ENCODE measurements around the gene HLCS.

HLCS gene

GRCh38 chr21:36936361-36937135 lies 29.9 kb downstream of the HLCS start:
- Histone ChIP-seq H3K4me3 (ENCODE audit: low read length, poor library complexity, severe bottlenecking) (no peak overlapping the region), H3K9ac (ENCODE audit: low read depth, low read length, poor library complexity, severe bottlenecking) (no peak overlapping the region), H3K9me2 (replicated peaks; ENCODE audit: low read depth, low read length) (no peaks in the 10 kb centered on the region), H3K4me1 (ENCODE audit: insufficient read depth, low read length, poor library complexity, severe bottlenecking) (no peaks in the 10 kb centered on the region), H3K9me3 (ENCODE audit: insufficient read depth, low read depth, low read length) (no peaks in the 10 kb centered on the region), H3K27me3 (ENCODE audit: insufficient read depth, low read length, poor library complexity, severe bottlenecking) (no peaks in the 10 kb centered on the region), H2AFZ (ENCODE audit: low read length) (no peak overlapping the region), H3F3A (ENCODE audit: low read depth) (no peaks in the 10 kb centered on the region), H3K4me2 (ENCODE audit: low read depth, low read length, poor library complexity, severe bottlenecking) (no peak overlapping the region), H4K20me1 (ENCODE audit: insufficient read depth, low read length, poor library complexity, severe bottlenecking) (no peaks in the 10 kb centered on the region), H3K79me2 (ENCODE audit: insufficient read depth, low read length) (no peaks in the 10 kb centered on the region), H3K36me3 (ENCODE audit: insufficient read depth, low read length) (peaks cover 17% of the 10 kb centered on the region; the same call in 1 of the 2 replicates)
- no peak for TF ChIP-seq CTCF (conservative IDR thresholded peaks at IDR 0.05; ENCODE audit: low read length)
- TF ChIP-seq EZH2phosphoT487 (IDR thresholded peaks at IDR 0.05; ENCODE audit: borderline replicate concordance), result no peak

- H3K27me3 ChIP-seq (ENCODE audit: insufficient read depth, low read length, poor library complexity, severe bottlenecking), result no peaks in the 10 kb centered on the region
- H3K9me2 ChIP-seq (replicated peaks; ENCODE audit: low read depth, low read length), result no peaks in the 10 kb centered on the region
- no peaks in the 10 kb centered on the region for H4K20me1 ChIP-seq (ENCODE audit: insufficient read depth, low read length, poor library complexity, severe bottlenecking)
- no peak overlapping the region for H3K4me2 ChIP-seq (ENCODE audit: low read depth, low read length, poor library complexity, severe bottlenecking)
- H3K9ac ChIP-seq (ENCODE audit: low read depth, low read length, poor library complexity, severe bottlenecking), result no peak overlapping the region
- H3K36me3 ChIP-seq (ENCODE audit: insufficient read depth, low read length), result peaks cover 17% of the 10 kb centered on the region; the same call in 1 of the 2 replicates
- H3K79me2 ChIP-seq (ENCODE audit: insufficient read depth, low read length), result no peaks in the 10 kb centered on the region
- H3K9me3 ChIP-seq (ENCODE audit: insufficient read depth, low read depth, low read length), result no peaks in the 10 kb centered on the region
- no peak for TF ChIP-seq EZH2phosphoT487 (IDR thresholded peaks at IDR 0.05; ENCODE audit: borderline replicate concordance)
- TF ChIP-seq CTCF (conservative IDR thresholded peaks at IDR 0.05; ENCODE audit: low read length), result no peak
- no peak overlapping the region for H2AFZ ChIP-seq (ENCODE audit: low read length)
- no peak overlapping the region for H3K4me3 ChIP-seq (ENCODE audit: low read length, poor library complexity, severe bottlenecking)
- no peaks in the 10 kb centered on the region for H3F3A ChIP-seq (ENCODE audit: low read depth)
- H3K4me1 ChIP-seq (ENCODE audit: insufficient read depth, low read length, poor library complexity, severe bottlenecking), result no peaks in the 10 kb centered on the region
Observed at GRCh38 chr21:36934864-36935420, 31.5 kb downstream of the HLCS start.

- Histone ChIP-seq H3K4me3 (ENCODE audit: low read length, poor library complexity, severe bottlenecking) (no peak overlapping the region), H3K27me3 (ENCODE audit: insufficient read depth, low read length, poor library complexity, severe bottlenecking) (no peaks in the 10 kb centered on the region), H3K4me2 (ENCODE audit: low read depth, low read length, poor library complexity, severe bottlenecking) (no peak overlapping the region), H2AFZ (ENCODE audit: low read length) (no peak overlapping the region), H3K36me3 (ENCODE audit: insufficient read depth, low read length) (peaks cover 13% of the 10 kb centered on the region), H3K79me2 (ENCODE audit: insufficient read depth, low read length) (no peaks in the 10 kb centered on the region), H4K20me1 (ENCODE audit: insufficient read depth, low read length, poor library complexity, severe bottlenecking) (no peaks in the 10 kb centered on the region), H3K9ac (ENCODE audit: low read depth, low read length, poor library complexity, severe bottlenecking) (no peak overlapping the region), H3F3A (ENCODE audit: low read depth) (no peaks in the 10 kb centered on the region), H3K4me1 (ENCODE audit: insufficient read depth, low read length, poor library complexity, severe bottlenecking) (no peaks in the 10 kb centered on the region), H3K9me3 (ENCODE audit: insufficient read depth, low read depth, low read length) (no peaks in the 10 kb centered on the region), H3K9me2 (replicated peaks; ENCODE audit: low read depth, low read length) (no peaks in the 10 kb centered on the region)
- TF ChIP-seq EZH2phosphoT487 (IDR thresholded peaks at IDR 0.05; ENCODE audit: borderline replicate concordance), result no peak
- TF ChIP-seq CTCF (conservative IDR thresholded peaks at IDR 0.05; ENCODE audit: low read length), result no peak
Observed at GRCh38 chr21:36932161-36932816, 34.2 kb downstream of the HLCS start.

All from Loucy (cell line).